Measurements from ENCODE around the gene KAZALD1.
A peak's percentile ranks its signal among the peaks of the same experiment; 100 is the strongest.

The KAZALD1 gene, protein sequence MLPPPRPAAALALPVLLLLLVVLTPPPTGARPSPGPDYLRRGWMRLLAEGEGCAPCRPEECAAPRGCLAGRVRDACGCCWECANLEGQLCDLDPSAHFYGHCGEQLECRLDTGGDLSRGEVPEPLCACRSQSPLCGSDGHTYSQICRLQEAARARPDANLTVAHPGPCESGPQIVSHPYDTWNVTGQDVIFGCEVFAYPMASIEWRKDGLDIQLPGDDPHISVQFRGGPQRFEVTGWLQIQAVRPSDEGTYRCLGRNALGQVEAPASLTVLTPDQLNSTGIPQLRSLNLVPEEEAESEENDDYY

DNA sequence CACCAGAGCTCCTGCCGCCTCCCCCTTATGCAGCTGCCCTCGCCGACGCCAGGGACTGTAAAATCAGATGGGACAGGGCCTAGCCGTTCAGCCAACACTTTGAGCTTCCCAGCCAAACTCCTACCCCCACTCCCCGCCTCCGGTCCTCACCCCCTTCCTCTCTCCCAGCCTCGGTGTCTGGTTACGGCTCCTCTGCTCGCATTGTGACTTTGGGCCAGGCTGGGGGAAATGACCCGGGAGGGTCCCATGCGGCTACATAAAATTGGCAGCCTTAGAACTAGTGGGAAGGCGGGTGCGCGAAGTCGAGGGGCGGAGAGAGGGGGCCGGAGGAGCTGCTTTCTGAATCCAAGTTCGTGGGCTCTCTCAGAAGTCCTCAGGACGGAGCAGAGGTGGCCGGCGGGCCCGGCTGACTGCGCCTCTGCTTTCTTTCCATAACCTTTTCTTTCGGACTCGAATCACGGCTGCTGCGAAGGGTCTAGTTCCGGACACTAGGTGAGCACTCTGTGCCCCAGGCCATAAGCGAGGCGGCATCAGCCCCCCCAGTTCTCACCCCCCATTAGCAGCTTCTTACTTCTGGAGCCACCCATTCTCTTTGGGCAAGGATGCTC lies at the start of gene KAZALD1:
Gene KAZALD1 (plus strand): TSS at position 366 of the 608 bp plus-strand sequence. CDS start 604 bp downstream, outside the sequence.
- DNase-seq (ENCODE audit: low read depth in 4 of 4, low spot score in 1 of 4) = no peak

DNA sequence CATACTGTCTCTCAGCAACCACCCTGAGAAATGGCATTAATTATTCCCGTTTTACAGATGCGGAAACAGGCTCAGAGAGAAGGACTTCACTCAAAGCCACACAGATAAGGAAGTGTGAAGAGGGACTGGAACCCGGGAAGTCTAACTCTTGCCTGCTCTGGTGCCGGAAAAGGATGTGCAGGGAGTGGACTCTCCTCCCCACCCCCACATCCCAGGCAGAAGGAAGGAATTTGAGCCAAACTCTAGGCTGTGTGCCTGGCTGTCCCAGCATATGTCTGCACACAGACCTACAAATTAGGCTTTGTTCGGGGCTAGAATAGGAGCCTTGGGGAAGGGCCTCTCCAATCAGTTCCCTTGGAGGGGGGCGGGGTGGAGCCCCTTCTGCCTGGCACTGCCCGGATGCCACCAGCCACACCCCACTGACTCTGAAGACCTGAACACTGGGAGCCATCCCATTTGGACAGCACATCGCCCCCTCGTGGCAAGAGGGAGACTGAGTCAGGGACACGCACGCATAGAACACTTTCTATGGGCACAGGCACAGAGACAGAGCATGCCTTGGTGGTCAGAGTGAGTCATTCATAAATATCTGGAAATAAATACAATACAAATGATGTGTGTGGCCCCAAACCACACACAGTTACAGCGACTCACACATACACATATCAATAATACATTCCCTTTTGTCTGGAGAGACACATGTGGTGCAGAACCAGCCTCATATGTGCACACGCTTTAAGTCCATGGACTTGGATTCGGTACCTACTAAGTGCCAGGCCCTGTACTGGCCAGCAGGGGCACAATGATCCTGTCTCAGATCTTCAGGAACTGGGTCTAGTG lies 49.0 kb upstream of the KAZALD1 start:
- DNase-seq (ENCODE audit: low read depth in 4 of 4, low spot score in 1 of 4) = peak in 3 of 4 experiments; percentile 63 to 71 (median 66)

DNA sequence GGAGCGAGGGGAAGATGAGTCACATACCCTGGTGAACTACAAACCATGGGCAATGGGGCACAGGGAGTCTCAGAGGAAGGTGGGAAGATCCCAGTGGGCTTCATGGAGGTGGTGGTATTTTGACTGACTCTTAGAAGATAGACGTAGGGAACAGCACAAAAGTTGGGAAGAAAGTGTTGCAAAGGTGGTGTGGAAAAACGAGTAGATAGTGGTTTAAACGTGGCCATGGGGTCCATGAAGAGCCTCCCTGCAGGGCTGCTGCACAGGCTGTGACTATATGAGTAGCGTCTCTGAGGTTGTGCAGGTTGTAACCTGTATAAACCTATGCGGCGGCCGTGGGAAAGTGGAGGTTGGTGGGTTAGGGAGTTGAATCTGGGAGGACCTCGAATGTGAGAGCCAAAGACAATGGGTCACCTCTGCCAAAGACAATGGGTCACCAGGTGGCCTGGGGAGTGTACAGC lies 48.4 kb upstream of the KAZALD1 start:
- DNase-seq (ENCODE audit: low read depth in 4 of 4, low spot score in 1 of 4) = no peak

DNA sequence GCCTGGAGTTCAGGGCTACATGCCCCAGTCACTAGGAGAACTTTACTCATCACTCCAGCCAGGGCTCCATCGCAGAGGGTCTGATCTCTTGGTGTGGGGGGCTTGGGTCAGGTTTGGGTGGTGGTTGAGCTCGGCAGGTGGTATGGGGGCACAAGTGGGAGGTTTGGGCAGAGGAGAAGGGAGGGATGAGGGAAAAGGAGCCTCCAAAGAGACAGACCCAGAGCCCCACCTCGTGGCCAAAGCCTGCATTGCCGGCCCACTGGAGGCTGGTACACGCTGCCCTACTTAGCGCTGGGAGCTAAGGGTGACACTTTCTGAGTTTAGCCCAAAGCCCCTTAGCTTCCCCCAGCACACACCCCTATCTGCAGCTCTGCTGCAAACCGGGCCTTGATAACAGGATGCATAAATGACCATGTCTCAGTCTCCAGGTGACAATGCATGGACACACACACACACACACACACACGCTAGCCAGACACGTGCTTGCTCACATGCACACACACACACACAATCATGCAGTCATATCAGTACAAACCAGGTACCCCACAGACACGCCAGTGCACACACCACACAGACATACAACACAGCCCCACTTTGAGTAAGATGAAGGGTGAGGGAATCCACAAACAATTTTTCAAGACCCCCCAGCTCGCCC lies 47.4 kb upstream of the KAZALD1 start:
- peak in 3 of 4 experiments; percentile 57 to 68 (median 66) for DNase-seq (ENCODE audit: low read depth in 4 of 4, low spot score in 1 of 4)

DNA sequence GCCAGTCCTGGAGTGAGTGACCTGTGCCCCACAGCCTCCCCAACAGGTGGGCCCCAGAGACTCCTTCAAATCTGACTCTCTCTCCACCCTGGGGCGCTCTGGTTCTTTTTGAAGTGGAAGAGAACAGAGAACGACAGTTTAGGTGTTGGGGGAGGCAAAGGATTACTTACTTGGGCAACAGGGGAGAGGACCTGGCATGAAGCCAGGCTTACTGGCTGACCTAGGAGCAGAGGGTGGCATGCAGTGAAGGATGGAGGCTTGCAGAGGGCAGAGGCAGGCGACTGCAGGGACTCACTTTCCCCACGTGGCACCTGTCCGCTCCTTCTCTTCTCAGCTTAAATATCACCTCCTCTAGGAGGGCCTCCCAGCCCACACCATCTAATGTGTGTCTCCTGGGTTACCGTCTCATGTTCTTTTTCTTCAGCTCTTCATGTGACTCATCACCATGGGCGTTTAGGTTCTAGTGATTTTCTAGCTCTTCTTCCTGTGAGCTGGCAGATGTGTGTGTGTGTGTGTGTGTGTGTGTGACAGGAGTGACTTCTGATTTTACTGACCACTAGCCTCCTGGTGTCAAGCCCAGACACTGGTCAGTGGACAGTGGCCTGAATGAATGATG lies 46.7 kb upstream of the KAZALD1 start:
- DNase-seq (ENCODE audit: low read depth in 4 of 4, low spot score in 1 of 4) = no peak

DNA sequence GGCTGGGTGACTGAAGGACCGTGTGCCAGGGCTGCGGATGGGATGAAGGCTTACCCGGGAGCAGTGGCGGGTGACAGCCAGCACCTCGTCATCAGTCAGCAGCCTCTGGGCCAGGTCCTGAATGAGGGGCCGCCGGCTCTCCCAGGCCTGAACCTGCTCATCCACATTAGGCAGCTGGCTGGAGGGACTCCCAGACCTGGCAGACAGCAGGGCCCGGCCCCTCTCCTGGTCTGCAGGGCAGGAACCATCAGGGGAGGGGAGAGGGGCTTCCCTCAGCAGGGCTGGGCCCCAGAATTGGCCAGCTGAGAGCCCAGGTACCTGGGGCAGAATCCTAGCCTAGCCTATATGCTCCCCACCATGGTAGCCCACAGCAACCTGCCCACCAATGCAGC lies 46.2 kb upstream of the KAZALD1 start:
- no peak for DNase-seq (ENCODE audit: low read depth in 4 of 4, low spot score in 1 of 4)

DNA sequence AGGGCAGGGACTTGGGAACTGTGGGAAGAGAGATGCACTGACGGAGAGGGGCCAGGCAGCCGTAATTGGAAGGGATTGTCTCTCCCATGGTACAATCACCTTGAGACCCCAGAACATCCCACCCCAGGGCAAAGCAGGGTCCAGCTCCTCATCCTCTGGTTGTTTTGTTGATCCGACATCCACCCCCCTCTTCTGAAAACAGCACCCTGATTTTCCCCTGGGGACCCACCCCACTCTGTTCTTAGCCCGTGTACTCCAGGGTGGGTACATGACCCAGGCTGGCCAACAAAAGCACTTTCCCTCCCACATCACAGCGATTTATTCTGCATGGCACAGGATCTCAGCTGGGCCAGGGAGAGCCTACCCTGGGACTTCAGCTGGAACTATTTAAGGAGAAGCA lies 45.0 kb upstream of the KAZALD1 start:
- DNase-seq (ENCODE audit: low read depth in 4 of 4, low spot score in 1 of 4) = no peak

DNA sequence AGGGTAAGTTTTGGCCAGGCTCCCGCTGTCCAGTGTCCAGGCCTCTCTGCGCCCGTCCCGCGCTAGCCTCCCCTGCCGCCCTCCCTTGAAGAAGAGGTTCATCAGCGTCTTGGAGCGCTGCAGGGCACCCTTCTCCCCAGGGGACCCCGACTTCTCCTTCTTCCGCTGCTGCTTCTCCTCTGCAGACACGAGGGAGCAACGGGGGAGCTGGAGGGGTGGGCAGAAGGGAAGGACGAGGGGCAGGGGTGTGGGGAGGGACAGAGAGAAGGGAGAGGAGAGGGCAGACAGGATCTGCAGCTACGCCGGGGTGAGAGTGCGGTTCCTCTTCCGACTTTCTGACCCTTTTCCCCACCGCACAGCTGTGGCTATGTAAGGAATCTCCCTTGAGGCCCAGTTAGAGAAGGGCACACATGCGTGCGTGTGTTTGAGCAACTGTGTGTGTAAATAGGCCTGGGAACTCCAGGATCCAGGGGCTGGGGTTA lies 43.6 kb upstream of the KAZALD1 start:
- DNase-seq (ENCODE audit: low read depth in 4 of 4, low spot score in 1 of 4) = no peak

DNA sequence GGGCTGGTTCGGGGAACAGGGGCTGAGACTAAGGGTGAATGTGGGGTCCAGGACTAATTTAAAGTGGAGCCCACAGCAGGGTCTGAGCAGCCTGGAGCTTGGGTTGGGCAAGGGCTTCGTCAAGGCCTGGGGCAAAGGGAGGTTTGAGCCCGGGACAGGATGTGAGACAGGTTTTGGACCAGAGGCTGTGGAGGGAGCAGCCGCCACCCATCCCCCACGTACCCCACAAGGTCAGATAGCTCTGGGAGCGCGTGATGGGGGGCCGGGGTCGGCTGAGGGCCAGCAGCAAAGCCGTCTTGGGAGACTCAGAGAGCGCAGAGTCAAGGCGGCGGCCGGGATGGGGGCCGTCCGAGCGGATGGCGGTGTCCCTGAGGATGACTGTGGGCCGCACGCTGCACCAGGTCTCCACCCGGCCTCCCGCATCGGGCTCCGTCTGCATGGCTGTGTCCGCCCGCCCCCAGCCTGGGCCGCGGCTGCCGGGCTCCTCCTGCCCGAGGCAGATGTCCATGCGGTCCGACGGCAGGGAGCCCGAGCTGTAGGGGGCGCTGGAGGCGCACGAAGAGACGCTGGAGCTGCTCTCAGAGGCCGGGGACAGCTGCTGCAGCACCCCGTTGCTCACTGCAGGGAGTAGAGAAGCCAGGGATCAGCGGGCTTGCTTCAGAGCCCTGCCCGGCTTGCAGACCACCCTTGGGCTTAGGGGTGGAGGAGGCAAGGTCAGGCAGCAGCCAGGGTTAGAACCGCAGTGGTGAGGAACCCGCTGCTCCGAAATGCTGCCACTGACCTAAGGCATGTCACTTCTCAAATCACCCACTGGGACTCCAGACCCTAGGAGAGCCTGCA lies 43.0 kb upstream of the KAZALD1 start:
- DNase-seq (ENCODE audit: low read depth in 4 of 4, low spot score in 1 of 4) = peak in 3 of 4 experiments; percentile 50 to 74 (median 70)

DNA sequence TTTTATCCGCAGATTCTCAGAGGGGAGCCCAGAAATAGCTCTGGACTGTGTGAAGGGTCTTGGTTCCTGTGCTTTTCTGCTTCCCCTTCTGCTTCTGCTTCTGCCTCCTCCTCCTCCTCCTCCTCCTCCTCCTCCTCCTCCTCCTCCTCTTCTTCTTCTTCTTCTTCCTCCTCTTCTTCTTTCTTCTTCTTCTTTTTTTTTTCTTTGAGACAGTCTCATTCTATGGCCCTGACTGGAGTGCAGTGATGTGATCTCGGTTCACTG lies 42.4 kb upstream of the KAZALD1 start:
- DNase-seq (ENCODE audit: low read depth in 4 of 4, low spot score in 1 of 4) = no peak

DNA sequence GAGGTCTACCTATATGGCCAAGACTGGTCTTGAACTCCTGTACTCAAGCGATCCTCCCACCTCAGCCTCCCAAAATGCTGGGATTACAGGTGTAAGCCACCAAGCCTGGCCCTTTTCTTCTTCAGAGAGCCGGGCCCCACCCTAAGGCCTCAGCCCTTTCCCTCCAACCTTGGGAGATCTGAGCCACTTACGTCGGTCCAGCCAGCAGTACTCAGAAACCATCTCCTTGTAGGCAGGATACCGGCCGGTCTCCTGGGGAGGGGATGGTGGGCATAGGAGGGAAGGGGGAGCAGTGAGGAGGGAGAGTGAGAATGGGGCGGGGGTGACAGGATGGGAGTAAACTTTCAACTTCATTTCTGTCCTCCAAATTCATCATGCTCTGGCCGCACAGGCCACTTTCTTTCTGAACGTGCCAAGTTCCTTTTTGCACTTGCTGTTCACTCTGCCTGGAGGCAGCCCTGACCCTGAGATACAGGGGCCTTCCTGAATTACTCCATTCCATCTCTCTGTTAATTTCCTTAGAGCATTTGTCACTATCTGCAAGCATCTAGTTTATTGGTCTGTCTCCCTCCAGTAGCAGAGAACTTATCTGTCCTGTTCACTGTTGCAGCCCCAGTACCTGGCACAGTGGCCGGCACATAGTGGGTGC lies 41.2 kb upstream of the KAZALD1 start:
- DNase-seq (ENCODE audit: low read depth in 4 of 4, low spot score in 1 of 4) = no peak

DNA sequence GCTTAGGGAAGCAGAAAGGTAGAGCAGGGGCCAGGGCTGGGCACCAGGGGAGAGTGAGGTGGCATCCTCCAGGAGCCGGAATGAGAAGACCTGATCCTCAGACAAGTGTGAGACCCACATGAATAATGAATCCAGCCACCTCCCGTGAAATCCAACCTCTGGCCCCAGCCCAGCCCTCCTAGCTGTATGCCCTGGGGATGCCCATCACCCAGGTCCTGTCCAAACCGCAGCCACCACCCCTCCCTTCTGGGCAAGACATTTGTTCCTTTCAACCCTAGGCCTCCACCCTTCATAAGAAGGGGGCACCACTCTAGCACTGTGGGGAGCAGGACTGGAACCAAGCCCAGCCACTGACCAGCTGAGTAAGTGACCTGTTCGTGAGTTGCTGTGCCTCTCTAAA lies 40.5 kb upstream of the KAZALD1 start:
- no peak for DNase-seq (ENCODE audit: low read depth in 4 of 4, low spot score in 1 of 4)

DNA sequence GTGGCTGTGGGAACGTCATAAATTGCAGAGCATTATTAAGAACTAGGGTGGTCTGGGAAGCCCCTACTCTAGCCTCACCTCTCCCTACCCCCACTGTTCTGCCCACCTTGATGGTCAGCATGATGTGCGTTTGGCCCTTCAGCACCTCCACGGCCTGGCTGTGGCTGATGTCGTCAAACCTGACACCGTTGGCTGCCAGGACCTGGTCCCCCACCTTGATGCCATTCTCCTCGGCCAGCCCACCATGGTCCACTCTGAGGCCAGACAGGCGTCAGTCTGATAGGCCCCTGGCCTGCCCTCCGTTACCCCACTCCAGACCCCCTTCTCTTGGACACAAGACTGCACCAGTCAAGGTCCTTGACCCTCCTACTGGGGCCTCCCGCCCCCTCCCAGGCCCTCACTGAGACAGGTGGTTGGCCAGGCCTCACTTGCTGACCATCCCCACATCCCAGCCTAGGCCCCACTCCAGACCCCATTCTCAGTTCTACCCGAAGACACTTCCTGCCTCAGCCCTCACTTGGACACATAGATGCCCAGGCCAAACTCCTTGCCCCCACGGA lies 40.0 kb upstream of the KAZALD1 start:
- DNase-seq (ENCODE audit: low read depth in 4 of 4, low spot score in 1 of 4) = no peak

DNA sequence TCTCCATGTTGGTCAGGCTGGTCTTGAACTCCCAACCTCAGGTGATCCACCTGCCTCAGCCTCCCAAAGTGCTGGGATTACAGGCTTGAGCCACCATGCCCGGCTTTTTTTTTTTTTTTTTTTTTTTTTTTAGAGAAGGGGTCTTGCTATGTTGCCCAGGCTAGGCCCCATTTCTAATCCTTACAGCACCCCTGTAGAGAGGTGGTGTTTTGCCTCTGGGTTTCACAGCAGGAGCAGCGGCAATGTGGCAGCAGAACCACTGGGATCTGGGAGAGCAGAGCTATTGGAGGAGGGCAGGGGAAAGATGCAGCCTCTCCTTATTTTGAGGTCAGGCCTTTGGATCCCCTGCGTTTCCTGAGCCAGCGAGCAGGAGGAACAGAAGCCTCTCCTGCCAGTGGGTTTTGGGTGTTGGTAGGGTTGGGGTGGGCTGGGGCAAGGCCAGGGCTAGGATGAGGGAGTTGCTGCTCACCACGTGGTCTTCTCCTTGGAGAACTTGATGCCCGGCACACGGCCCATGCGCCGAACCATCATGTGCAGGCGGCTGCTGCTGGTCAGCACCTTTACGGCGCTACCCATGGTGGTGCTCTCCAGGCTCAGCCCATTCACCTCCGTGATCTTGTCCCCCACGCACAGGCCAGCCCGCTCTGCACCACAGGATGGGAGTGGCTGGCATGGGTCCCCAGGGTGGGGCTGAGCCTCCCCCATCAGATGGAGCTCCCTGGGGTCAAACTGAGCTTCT lies 38.7 kb upstream of the KAZALD1 start:
- DNase-seq (ENCODE audit: low read depth in 4 of 4, low spot score in 1 of 4) = no peak

DNA sequence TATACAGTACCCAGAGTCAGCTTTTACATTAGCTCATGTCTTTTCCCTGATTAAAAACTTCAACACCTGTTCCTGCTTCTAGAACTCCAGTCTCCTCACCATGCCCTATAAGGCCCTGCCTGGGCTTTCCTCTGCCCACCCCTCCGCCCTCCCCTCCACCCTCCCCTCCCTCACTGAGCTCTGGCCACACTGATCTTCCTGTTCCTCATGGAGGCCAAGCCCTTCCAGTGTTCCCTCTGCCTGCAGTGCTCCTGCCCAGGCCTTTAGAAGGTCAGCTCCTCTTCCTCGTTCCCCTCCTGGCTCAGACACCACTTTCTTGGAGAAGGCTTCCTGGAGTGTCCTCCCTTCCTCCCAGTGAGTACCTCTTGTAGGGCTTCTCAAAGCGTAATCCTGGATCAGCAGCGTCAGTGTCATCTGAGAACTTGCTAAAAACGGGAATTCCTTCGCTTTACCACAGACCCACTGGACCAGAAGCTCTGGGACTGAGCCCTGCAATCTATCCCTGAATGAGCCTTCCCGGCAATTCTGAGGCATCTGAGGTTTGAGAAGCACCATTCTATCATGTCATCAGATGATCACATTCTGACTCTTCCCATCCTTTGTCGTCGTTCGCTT lies 34.6 kb upstream of the KAZALD1 start:
- no peak for DNase-seq (ENCODE audit: low read depth in 4 of 4, low spot score in 1 of 4)

DNA sequence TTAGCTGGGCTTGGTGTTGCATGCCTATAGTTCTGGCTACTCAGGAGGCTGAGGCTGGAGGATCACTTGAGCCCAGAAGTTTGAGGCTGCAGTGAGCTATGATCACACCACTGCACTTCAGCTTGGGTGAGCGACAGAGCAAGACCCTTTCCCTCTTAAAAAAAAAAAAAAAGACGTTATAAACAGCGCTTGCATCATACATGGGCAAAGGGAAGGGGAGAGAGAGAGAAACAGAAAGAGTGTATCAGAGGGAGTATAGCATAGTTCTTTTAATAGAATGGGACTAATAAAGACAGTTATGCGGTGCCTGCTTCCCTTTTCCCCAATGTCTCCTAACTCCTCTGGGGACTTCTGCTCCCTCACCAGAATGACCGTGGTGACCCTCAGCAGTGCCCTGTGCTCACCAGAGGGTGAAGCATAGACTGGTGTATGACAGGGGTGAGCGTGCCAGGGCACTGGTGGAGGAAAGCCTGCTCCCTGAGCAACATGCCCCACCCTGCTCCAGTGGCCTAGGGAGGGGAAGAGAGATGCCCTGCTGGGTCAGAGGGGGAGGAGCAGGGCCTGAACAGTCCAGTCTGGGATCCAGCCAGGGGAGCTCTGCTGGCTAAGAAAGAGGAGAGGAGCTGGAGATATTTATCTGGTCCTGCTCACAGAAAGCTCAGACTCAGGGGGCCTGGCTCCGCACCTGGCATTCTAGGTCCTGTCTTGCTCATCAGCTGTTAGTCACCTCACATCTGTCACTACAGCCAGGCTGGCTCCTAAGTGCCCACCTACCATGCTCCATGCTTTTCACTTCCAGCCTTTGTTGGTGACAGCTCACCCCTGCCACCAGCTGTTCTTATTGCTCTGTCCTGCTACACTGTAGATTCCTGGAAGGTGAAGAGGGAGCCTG lies 33.1 kb upstream of the KAZALD1 start:
- DNase-seq (ENCODE audit: low read depth in 4 of 4, low spot score in 1 of 4) = no peak
